WI38 (cell line): ENCODE data around the gene R3HCC1L.

Source experiments
- H3K4me3 ChIP-seq: 2 replicates; pipeline ENCODE4 v1.5.1; 2011; ENCODE audit warnings: low read depth, mild to moderate bottlenecking, control low read depth, low read length
- CTCF ChIP-seq: IDR thresholded peaks from 2 replicates; pipeline ENCODE4 v1.5.1; 2012; ENCODE audit warnings: low read depth, mild to moderate bottlenecking, control low read depth, low read length

The R3HCC1L gene

GRCh38 chr10:98248018-98248417, 113.6 kb downstream of the R3HCC1L start:
- no peak for TF ChIP-seq CTCF
- H3K4me3 ChIP-seq = no peak overlapping the region

GRCh38 chr10:98249134-98249533, 114.7 kb downstream of the R3HCC1L start:
- TF ChIP-seq CTCF = no peak
- no peak overlapping the region for H3K4me3 ChIP-seq

- no peak for TF ChIP-seq CTCF
- no peak overlapping the region for H3K4me3 ChIP-seq
These were observed 116.9 kb downstream of the R3HCC1L start for GRCh38 chr10:98251399-98251798.

GRCh38 chr10:98252464-98252863, 118.0 kb downstream of the R3HCC1L start:
- no peak overlapping the region for H3K4me3 ChIP-seq
- no peak for TF ChIP-seq CTCF

- no peak for TF ChIP-seq CTCF
- H3K4me3 ChIP-seq = no peak overlapping the region
These were observed 119.0 kb downstream of the R3HCC1L start for GRCh38 chr10:98253499-98253898.

- H3K4me3 ChIP-seq = no peak overlapping the region
- TF ChIP-seq CTCF = no peak
These were observed 119.9 kb downstream of the R3HCC1L start for GRCh38 chr10:98254234-98254974.

- no peak for TF ChIP-seq CTCF
- no peak overlapping the region for H3K4me3 ChIP-seq
These were observed 120.9 kb downstream of the R3HCC1L start for GRCh38 chr10:98255146-98255877.
